IMR-90 (cell line): ENCODE measurements around the gene RBKS. TPM values are rescaled to one million over a fixed set of nuclear protein-coding genes. Genes with fewer than 3 reads are reported as not detected.

Experiments
- ATAC-seq: fragments of 200-7000 bp; cut with Tn5 transposase; 2 replicates; pipeline ENCODE4 v1.9.1; 2020; ENCODE audit warnings: low read depth, mild to moderate bottlenecking, moderate library complexity
- BruUV-seq: library from RNA; stranded (reverse); fragments of 400-500 nt; replicated peaks from 2 replicates; lab custom pipeline; 2021; lab: Mats Ljungman, UMichigan
- CTCF ChIA-PET: fragments of 300-600 bp; formaldehyde crosslinking; extraction: SDS; loops from one replicate; lab custom pipeline; 2021; ENCODE audit warnings: antibody characterized with exemption; lab: Yijun Ruan, JAX
- POLR2A ChIA-PET: fragments of 300-600 bp; sonication (Branson Sonifier 250); formaldehyde crosslinking; loops from one replicate; lab custom pipeline; 2022; ENCODE audit warnings: antibody characterized with exemption; ENCODE audit not compliant: unreplicated experiment; lab: Charles Lee
- DNase-seq: peaks from one replicate; pipeline ENCODE4 v3.0.0; 2013
- H2AFZ ChIP-seq: replicated peaks from 2 replicates; pipeline ENCODE3; 2013; ENCODE audit warnings: low read length, mild to moderate bottlenecking; ENCODE audit not compliant: poor library complexity
- H2AK5ac ChIP-seq: 2 replicates; pipeline ENCODE4 v1.6.1; 2013; ENCODE audit warnings: low read depth, low read length, inconsistent platforms
- H2AK9ac ChIP-seq: replicated peaks from 2 replicates; pipeline ENCODE3; 2013; ENCODE audit warnings: mild to moderate bottlenecking, low read depth, low read length, moderate library complexity; ENCODE audit not compliant: poor library complexity
- H2BK120ac ChIP-seq: 2 replicates; pipeline ENCODE4 v1.6.1; 2013; ENCODE audit warnings: low read depth, low read length, inconsistent platforms
- H2BK15ac ChIP-seq: 3 replicates; pipeline ENCODE4 v1.6.1; 2013; ENCODE audit warnings: low read depth, low read length, inconsistent platforms
- H2BK20ac ChIP-seq: 2 replicates; pipeline ENCODE4 v1.6.1; 2013; ENCODE audit warnings: low read depth, mild to moderate bottlenecking, inconsistent platforms, low read length, moderate library complexity
- H2BK5ac ChIP-seq: 2 replicates; pipeline ENCODE4 v1.6.1; 2013; ENCODE audit warnings: mild to moderate bottlenecking, low read depth, low read length, inconsistent platforms; ENCODE audit not compliant: poor library complexity, severe bottlenecking
- H3K14ac ChIP-seq: replicated peaks from 2 replicates; pipeline ENCODE4 v1.6.1; 2013; ENCODE audit warnings: low read depth, low read length, inconsistent platforms
- H3K18ac ChIP-seq: 2 replicates; pipeline ENCODE4 v1.6.1; 2013; ENCODE audit warnings: low read depth, low read length, control low read depth
- H3K23ac ChIP-seq: 2 replicates; pipeline ENCODE4 v1.6.1; 2013; ENCODE audit warnings: low read depth, low read length, inconsistent platforms
- H3K27ac ChIP-seq: 2 replicates; pipeline ENCODE4 v1.5.1; 2013; ENCODE audit warnings: mild to moderate bottlenecking, control low read depth, low read length; ENCODE audit not compliant: insufficient read depth
- H3K27me3 ChIP-seq: 2 replicates; pipeline ENCODE4 v1.6.1; 2013; ENCODE audit warnings: low read length; ENCODE audit not compliant: control insufficient read depth, insufficient read depth
- H3K36me3 ChIP-seq: 2 replicates; pipeline ENCODE4 v1.6.1; 2013; ENCODE audit warnings: low read length, mixed read lengths; ENCODE audit not compliant: control insufficient read depth, insufficient read depth
- H3K4ac ChIP-seq: 2 replicates; pipeline ENCODE4 v1.6.1; 2013; ENCODE audit warnings: low read depth, low read length, inconsistent platforms
- H3K4me1 ChIP-seq: 2 replicates; pipeline ENCODE4 v1.6.1; 2013; ENCODE audit warnings: low read length, mixed read lengths; ENCODE audit not compliant: control insufficient read depth, insufficient read depth
- H3K4me2 ChIP-seq: 2 replicates; pipeline ENCODE4 v1.6.1; 2013; ENCODE audit warnings: low read depth, mild to moderate bottlenecking, control low read depth, low read length, moderate library complexity
- H3K4me3 ChIP-seq: 2 replicates; pipeline ENCODE4 v1.5.1; 2013; ENCODE audit warnings: low read depth, mild to moderate bottlenecking, control low read depth, low read length, moderate library complexity; ENCODE audit not compliant: insufficient read depth
- H3K56ac ChIP-seq: 2 replicates; pipeline ENCODE4 v1.6.1; 2013; ENCODE audit warnings: low read length, inconsistent platforms; ENCODE audit not compliant: insufficient read depth; ENCODE audit errors: extremely low read depth
- H3K79me1 ChIP-seq, 2 experiments: 2 replicates each; pipeline ENCODE4 v1.6.1; 2013; ENCODE audit warnings: low read length in 2 of 2, inconsistent platforms in 1 of 2, low read depth in 1 of 2
- H3K9ac ChIP-seq: 2 replicates; pipeline ENCODE4 v1.6.1; 2013; ENCODE audit warnings: low read depth, low read length, control low read depth
- H3K9me1 ChIP-seq: 2 replicates; pipeline ENCODE4 v1.6.1; 2013; ENCODE audit warnings: low read length, inconsistent platforms; ENCODE audit not compliant: insufficient read depth
- H3K9me3 ChIP-seq: 2 replicates; pipeline ENCODE4 v1.6.1; 2013; ENCODE audit warnings: low read length; ENCODE audit not compliant: control insufficient read depth, insufficient read depth
- H4K20me1 ChIP-seq: 2 replicates; pipeline ENCODE4 v1.6.1; 2013; ENCODE audit warnings: low read length, inconsistent platforms; ENCODE audit not compliant: insufficient read depth
- H4K5ac ChIP-seq: 2 replicates; pipeline ENCODE4 v1.6.1; 2013; ENCODE audit warnings: mild to moderate bottlenecking, low read depth, low read length, control low read depth
- H4K8ac ChIP-seq, 2 experiments: 2 replicates each; pipeline ENCODE4 v1.6.1; 2013; ENCODE audit warnings: low read depth in 2 of 2, low read length in 2 of 2, control low read depth in 1 of 2, inconsistent platforms in 1 of 2
- H4K91ac ChIP-seq: 2 replicates; pipeline ENCODE4 v1.6.1; 2013; ENCODE audit warnings: low read depth, low read length, inconsistent platforms; ENCODE audit not compliant: insufficient read depth
- ELK1 ChIP-seq: fragments of 150-350 bp; IDR thresholded peaks from 2 replicates; pipeline ENCODE4 v1.6.1; 2016; ENCODE audit warnings: low read depth, mild to moderate bottlenecking, low read length, moderate library complexity, borderline replicate concordance
- FOS ChIP-seq: fragments of 150-350 bp; IDR thresholded peaks from 2 replicates; pipeline ENCODE4 v1.6.1; 2016; ENCODE audit warnings: low read depth, low read length
- MXI1 ChIP-seq: IDR thresholded peaks from 2 replicates; pipeline ENCODE4 v1.6.1; 2012; ENCODE audit warnings: low read depth, mild to moderate bottlenecking, low read length, moderate library complexity, borderline replicate concordance
- RAD21 ChIP-seq: IDR thresholded peaks from 2 replicates; pipeline ENCODE4 v1.6.1; 2012; ENCODE audit warnings: low read length, improper control_type of control experiment
- RCOR1 ChIP-seq: IDR thresholded peaks from 2 replicates; pipeline ENCODE4 v1.6.1; 2012; ENCODE audit warnings: mild to moderate bottlenecking, low read length, improper control_type of control experiment; ENCODE audit not compliant: insufficient replicate concordance
- SMC3 ChIP-seq: fragments of 150-350 bp; IDR thresholded peaks from 2 replicates; pipeline ENCODE4 v1.6.1; 2016; ENCODE audit warnings: low read depth, mild to moderate bottlenecking, antibody characterized with exemption, low read length, moderate library complexity
- WGBS, 2 experiments: methylation state at CpG; one replicate each; pipeline versions ENCODE4 v1.1.5 to v1.1.7; 2013; ENCODE audit warnings: missing lambda C conversion rate in 2 of 2; ENCODE audit not compliant: insufficient read length in 1 of 2; ENCODE audit errors: extremely low coverage in 2 of 2; 5-methylcytosine and 5-hydroxymethylcytosine counted together
- dilution Hi-C: fragments of 300-500 bp; cut with HindIII; formaldehyde crosslinking; loops from one replicate; pipeline ENCODE4 v1.14.3; 2018; ENCODE audit warnings: low sequenced_read_pairs; ENCODE audit not compliant: unreplicated experiment
- in situ Hi-C: fragments of 300-500 bp; cut with MboI; formaldehyde crosslinking; loops from 3 replicates; pipeline ENCODE4 v1.14.3; 2019; ENCODE audit warnings: low sequenced_read_pairs, inconsistent platforms, mixed read lengths
- intact Hi-C: fragments of 100-400 bp; cut with micrococcal nuclease; formaldehyde crosslinking; loops from 2 replicates; pipeline ENCODE4 v1.10.0; 2022
- polyA plus RNA-seq, 3 experiments: library from polyadenylated mRNA; depleted of rRNA; stranded (reverse); fragments of >200 nt; gene quantifications; 2 replicates each; pipeline ENCODE4 v1.2.3, GENCODE V29; 2012; ENCODE audit warnings: low replicate concordance in 1 of 3
- total RNA-seq: library from RNA; depleted of rRNA; stranded (reverse); fragments of >200 nt; gene quantifications from 2 replicates; pipeline ENCODE4 v1.2.3, GENCODE V29; 2012

RBKS gene
- total and polyA plus RNA-seq, 2 of the 4 experiments (the other 2 are of a cell fraction) = 1.1 to 1.4 TPM

DNA sequence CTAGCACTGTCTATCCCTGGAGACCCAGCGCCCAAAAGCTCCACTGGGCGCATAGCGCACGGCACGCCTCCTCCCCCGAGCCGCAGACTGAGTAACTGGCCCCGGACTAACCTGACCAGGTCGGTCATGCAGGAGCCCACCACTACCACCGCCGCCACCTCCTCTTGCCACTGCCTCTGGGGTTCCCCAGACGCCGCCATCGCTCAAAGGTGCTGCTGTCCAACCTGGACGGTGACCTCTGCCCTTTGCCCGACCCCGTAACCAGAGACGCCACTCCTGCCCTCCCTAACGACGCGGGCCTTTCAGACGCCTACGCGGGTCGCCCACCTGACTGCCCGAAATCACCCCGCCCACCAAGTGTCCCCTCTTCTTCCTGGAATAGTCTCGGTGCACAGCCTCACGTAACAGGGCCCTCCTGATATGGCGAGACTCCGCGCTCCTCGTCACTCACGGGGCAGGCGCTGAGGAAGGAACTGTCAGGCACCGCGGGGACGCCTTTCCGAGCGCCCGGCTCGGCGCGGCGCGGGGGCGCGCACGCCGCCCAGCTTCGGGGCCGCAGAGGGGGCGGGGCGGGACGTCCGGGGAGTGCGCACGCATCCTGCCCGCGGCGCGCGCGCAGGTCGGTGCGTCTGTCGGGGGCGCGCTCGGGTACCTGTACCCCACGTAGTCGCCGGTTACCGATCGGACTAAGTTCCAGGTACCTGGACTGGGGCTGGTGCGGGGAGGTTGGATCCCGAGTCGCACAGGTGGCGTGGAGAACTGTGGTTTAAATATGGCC, at the start of gene RBKS, which contains the start of gene BABAM2 (continued):
- TF ChIP-seq MXI1 (peak; percentile 81; the same call in 1 of the 2 replicates), ELK1 (no peak), SMC3 (no peak)

- Histone ChIP-seq H2BK15ac (no peak overlapping the region), H3K9me3 (no peaks in the 10 kb centered on the region), H4K5ac (no peak overlapping the region), H3K9me1 (peaks cover 4% of the 10 kb centered on the region; the same call in 1 of the 2 replicates), H3K36me3 (no peaks in the 10 kb centered on the region; the same call in 1 of the 2 replicates), H4K8ac (no peak overlapping the region), H3K79me1 (peaks cover 5 to 6% of the 10 kb centered on the region in 2 experiments; a peak in 2 of 4 replicates), H3K9ac (no peak overlapping the region), H3K18ac (no peak overlapping the region), H2BK5ac (no peak overlapping the region), H3K27ac (no peak overlapping the region), H3K4me1 (0 out of 2 replicates have a peak, but pooled peaks cover 3% of the 10 kb centered on the region), H2AFZ (no peak overlapping the region), H3K27me3 (no peaks in the 10 kb centered on the region), H3K4me3 (no peak overlapping the region), H2AK9ac (no peak overlapping the region), H4K91ac (no peak overlapping the region), H2BK120ac (no peak overlapping the region), H4K20me1 (no peaks in the 10 kb centered on the region), H3K4me2 (no peak overlapping the region), H3K14ac (no peak overlapping the region), H3K23ac (no peak overlapping the region), H2AK5ac (no peak overlapping the region), H3K4ac (no peak overlapping the region), H2BK20ac (no peak overlapping the region), H3K56ac (no peak overlapping the region)
- intact Hi-C loops = loop anchor here (5.0 kb wide), 1 partner anchor 33 kb away; no protein-coding TSS in a partner anchor
- CTCF ChIA-PET = no interaction called here
- WGBS, 2 experiments = 80% methylated on average over 1 of the region's 3 CpGs; no CpG with 5 or more reads in 1 of the 2 experiments
- dilution Hi-C loops = no loop called here
- BruUV-seq = no TSS peak
- ATAC-seq = no peak
- in situ Hi-C loops = no loop called here
- POLR2A ChIA-PET = no interaction called here
- no peak for DNase-seq
- TF ChIP-seq ELK1 = no peak
- TF ChIP-seq FOS = no peak
- no peak for TF ChIP-seq RCOR1
- no peak for TF ChIP-seq RAD21
Observed at GRCh38 chr2:27935026-27935425, 44.8 kb upstream of the RBKS start.
